H9 (cell line): ENCODE data around the gene MMP10. TPM values are rescaled to one million over a fixed set of nuclear protein-coding genes. Genes with fewer than 3 reads are reported as not detected.

Experiments used
- DNase-seq: peaks from one replicate; pipeline ENCODE4 v3.0.0-alpha.2; 2017
- H2AFZ ChIP-seq: one replicate; pipeline ENCODE4 v1.6.1; 2013; ENCODE audit warnings: mild to moderate bottlenecking, low read length, control low read depth, moderate library complexity
- H2AK5ac ChIP-seq: 2 replicates; pipeline ENCODE4 v1.6.1; 2013; ENCODE audit warnings: low read length, control low read depth, mixed read lengths; ENCODE audit not compliant: insufficient read length
- H2BK120ac ChIP-seq: one replicate; pipeline ENCODE4 v1.6.1; 2013; ENCODE audit warnings: low read depth, mild to moderate bottlenecking, low read length, control low read depth, inconsistent platforms; ENCODE audit not compliant: poor library complexity, severe bottlenecking
- H2BK12ac ChIP-seq: 2 replicates; pipeline ENCODE4 v1.6.1; 2013; ENCODE audit warnings: low read length, control low read depth, mixed read lengths, low read depth; ENCODE audit not compliant: insufficient read length
- H2BK15ac ChIP-seq: 2 replicates; pipeline ENCODE4 v1.6.1; 2013; ENCODE audit warnings: low read depth, low read length, control low read depth
- H2BK20ac ChIP-seq: one replicate; pipeline ENCODE4 v1.6.1; 2013; ENCODE audit warnings: low read depth, mild to moderate bottlenecking, low read length, control low read depth, inconsistent platforms; ENCODE audit not compliant: poor library complexity, severe bottlenecking
- H2BK5ac ChIP-seq: 2 replicates; pipeline ENCODE4 v1.6.1; 2013; ENCODE audit warnings: low read length, control low read depth, mixed read lengths; ENCODE audit not compliant: insufficient read length
- H3K14ac ChIP-seq: 2 replicates; pipeline ENCODE4 v1.6.1; 2013; ENCODE audit warnings: low read length, control low read depth; ENCODE audit not compliant: insufficient read depth
- H3K18ac ChIP-seq: 2 replicates; pipeline ENCODE4 v1.6.1; 2013; ENCODE audit warnings: low read depth, mild to moderate bottlenecking, mixed read lengths, low read length, control low read depth; ENCODE audit not compliant: insufficient read length
- H3K23ac ChIP-seq: 2 replicates; pipeline ENCODE4 v1.6.1; 2013; ENCODE audit warnings: low read length, control low read depth, mixed read lengths, low read depth; ENCODE audit not compliant: insufficient read length
- H3K23me2 ChIP-seq: 2 replicates; pipeline ENCODE4 v1.6.1; 2013; ENCODE audit warnings: low read depth, mild to moderate bottlenecking, mixed read lengths, low read length, control low read depth; ENCODE audit not compliant: insufficient read length, poor library complexity, severe bottlenecking
- H3K27ac ChIP-seq: 2 replicates; pipeline ENCODE4 v1.5.1; 2013; ENCODE audit warnings: low read length, control low read depth, mixed read lengths, low read depth; ENCODE audit not compliant: insufficient read length
- H3K27me3 ChIP-seq: 2 replicates; pipeline ENCODE4 v1.6.1; 2013; ENCODE audit warnings: low read length, control low read depth, inconsistent platforms; ENCODE audit not compliant: insufficient read depth
- H3K4ac ChIP-seq: 2 replicates; pipeline ENCODE4 v1.6.1; 2013; ENCODE audit warnings: low read depth, mild to moderate bottlenecking, control low read depth, inconsistent platforms, low read length, moderate library complexity
- H3K4me1 ChIP-seq: 2 replicates; pipeline ENCODE4 v1.6.1; 2013; ENCODE audit warnings: low read length, control low read depth, inconsistent platforms; ENCODE audit not compliant: insufficient read depth
- H3K4me2 ChIP-seq: 2 replicates; pipeline ENCODE4 v1.6.1; 2013; ENCODE audit warnings: low read length, control low read depth, mixed read lengths; ENCODE audit not compliant: insufficient read length, insufficient read depth
- H3K56ac ChIP-seq: 2 replicates; pipeline ENCODE4 v1.6.1; 2013; ENCODE audit warnings: low read depth, mild to moderate bottlenecking, mixed read lengths, low read length, control low read depth; ENCODE audit not compliant: insufficient read length
- H3K79me1 ChIP-seq: 2 replicates; pipeline ENCODE4 v1.6.1; 2013; ENCODE audit warnings: low read depth, mild to moderate bottlenecking, moderate library complexity, low read length, control low read depth, inconsistent platforms; ENCODE audit not compliant: insufficient read depth, poor library complexity, severe bottlenecking
- H3K79me2 ChIP-seq: 2 replicates; pipeline ENCODE4 v1.6.1; 2013; ENCODE audit warnings: low read length, control low read depth, inconsistent platforms; ENCODE audit not compliant: insufficient read depth
- H3K9ac ChIP-seq: 2 replicates; pipeline ENCODE4 v1.6.1; 2013; ENCODE audit warnings: low read length, control low read depth, mixed read lengths; ENCODE audit not compliant: insufficient read length; ENCODE audit errors: extremely low read depth
- H3K9me3 ChIP-seq: one replicate; pipeline ENCODE4 v1.6.1; 2013; ENCODE audit warnings: low read depth, low read length, inconsistent platforms; ENCODE audit not compliant: control insufficient read depth
- H3T11ph ChIP-seq: one replicate; pipeline ENCODE4 v1.6.1; 2013; ENCODE audit warnings: mild to moderate bottlenecking, low read length, control low read depth, inconsistent platforms
- H4K20me1 ChIP-seq: one replicate; pipeline ENCODE4 v1.6.1; 2013; ENCODE audit not compliant: control insufficient read depth, insufficient read length, insufficient read depth
- H4K5ac ChIP-seq: 2 replicates; pipeline ENCODE4 v1.6.1; 2013; ENCODE audit warnings: low read depth, mild to moderate bottlenecking, mixed read lengths, low read length, control low read depth; ENCODE audit not compliant: insufficient read length
- H4K8ac ChIP-seq: replicated peaks from 2 replicates; pipeline ENCODE4 v1.6.1; 2013; ENCODE audit warnings: low read length, control low read depth, mixed read lengths, low read depth; ENCODE audit not compliant: insufficient read length
- H4K91ac ChIP-seq: 2 replicates; pipeline ENCODE4 v1.6.1; 2013; ENCODE audit warnings: low read depth, mild to moderate bottlenecking, moderate library complexity, mixed read lengths, low read length, control low read depth; ENCODE audit not compliant: insufficient read length
- H3K27ac Mint-ChIP-seq, 3 experiments: 2 replicates in 2 of 3; 3 replicates in 1 of 3; pipeline ENCODE4 v1.8.0; 2020 to 2021; ENCODE audit warnings: mixed read lengths in 3 of 3, mild to moderate bottlenecking in 1 of 3, moderate library complexity in 1 of 3
- H3K27me3 Mint-ChIP-seq: 2 replicates; pipeline ENCODE4 v1.8.0; 2021; ENCODE audit warnings: low read depth, mild to moderate bottlenecking, moderate library complexity, mixed read lengths
- H3K36me3 Mint-ChIP-seq, 3 experiments: 2 replicates in 2 of 3; 3 replicates in 1 of 3; pipeline ENCODE4 v1.8.0; 2020 to 2021; ENCODE audit warnings: low read depth in 3 of 3, mixed read lengths in 3 of 3; ENCODE audit not compliant: insufficient read depth in 1 of 3
- H3K4me1 Mint-ChIP-seq, 2 experiments: 2 replicates each; pipeline ENCODE4 v1.8.0; 2020; ENCODE audit warnings: mixed read lengths in 2 of 2
- H3K4me3 Mint-ChIP-seq, 2 experiments: 2 replicates in 1 of 2; 3 replicates in 1 of 2; pipeline ENCODE4 v1.8.0; 2020 to 2021; ENCODE audit warnings: mild to moderate bottlenecking in 2 of 2, mixed read lengths in 2 of 2, moderate library complexity in 1 of 2
- H3K9me3 Mint-ChIP-seq, 2 experiments: 2 replicates in 1 of 2; 3 replicates in 1 of 2; pipeline ENCODE4 v1.8.0; 2020; ENCODE audit warnings: mild to moderate bottlenecking in 2 of 2, mixed read lengths in 2 of 2, moderate library complexity in 1 of 2
- CTCF ChIP-seq: fragments of 200-600 bp; sonication (generic); conservative IDR thresholded peaks from 3 replicates; pipeline ENCODE4 v1.8.0; 2021; ENCODE audit warnings: antibody characterized with exemption, mild to moderate bottlenecking
- WGBS: extraction: QIAGEN DNeasy Blood & Tissue Kit; methylation state at CpG from one replicate; pipeline ENCODE4 v1.1.7; 2013; ENCODE audit warnings: missing lambda C conversion rate, low lambda C conversion rate, mixed read lengths; ENCODE audit not compliant: insufficient read length; ENCODE audit errors: extremely low coverage; 5-methylcytosine and 5-hydroxymethylcytosine counted together
- total RNA-seq: library from RNA; stranded (reverse); gene quantifications from 2 replicates; pipeline ENCODE4 v1.2.1, GENCODE V29; 2021

MMP10 gene
- total RNA-seq, 1 experiment from 2014 or later: not detected

GRCh38 chr11:102793677-102794290 lies 13.4 kb upstream of the MMP10 start:
- Histone ChIP-seq H2BK120ac (no peak overlapping the region), H3K4ac (no peak overlapping the region), H3K27ac (no peak overlapping the region), H3K4me1 (no peaks in the 10 kb centered on the region), H3K79me1 (no peaks in the 10 kb centered on the region), H4K20me1 (no peaks in the 10 kb centered on the region), H3K23me2 (no peaks in the 10 kb centered on the region), H2AK5ac (no peak overlapping the region), H3K9me3 (no peaks in the 10 kb centered on the region), H4K8ac (no peak overlapping the region), H3K14ac (no peak overlapping the region), H3K27me3 (no peaks in the 10 kb centered on the region), H3K56ac (no peak overlapping the region), H2BK15ac (no peak overlapping the region), H3K79me2 (no peaks in the 10 kb centered on the region), H2BK5ac (no peak overlapping the region), H3K9ac (no peak overlapping the region), H2BK20ac (no peak overlapping the region), H3K18ac (no peak overlapping the region), H4K5ac (no peak overlapping the region), H4K91ac (no peak overlapping the region), H2BK12ac (no peak overlapping the region), H3T11ph (no peak overlapping the region), H3K4me2 (no peak overlapping the region), H3K23ac (no peak overlapping the region), H2AFZ (no peak overlapping the region)
- Mint-ChIP-seq H3K27ac (no peak overlapping the region), H3K27me3 (no peaks in the 10 kb centered on the region), H3K4me1 (peaks cover 0 to 2% of the 10 kb centered on the region in 2 experiments; a peak in 1 of 4 replicates), H3K36me3 (no peaks in the 10 kb centered on the region), H3K9me3 (no peaks in the 10 kb centered on the region), H3K4me3 (no peak overlapping the region)
- no peak for DNase-seq
- no peak for TF ChIP-seq CTCF
- no CpG with 5 or more reads among the region's 6 CpGs for WGBS
